Left ventricle myocardium inferior (tissue), 1 donor: ENCODE measurements around the gene RALGPS1. TPM values are rescaled to one million over a fixed set of nuclear protein-coding genes. Genes with fewer than 3 reads are reported as not detected.

Experiments
- DNase-seq: peaks from one replicate; pipeline ENCODE4 v3.0.0-alpha.2; 2020
- H3K27ac ChIP-seq: fragments of 200-600 bp; replicated peaks from 2 replicates; pipeline ENCODE4 v1.8.0; 2021
- H3K27me3 ChIP-seq: fragments of 200-600 bp; 2 replicates; pipeline ENCODE4 v1.8.0; 2021; ENCODE audit warnings: low read depth
- H3K36me3 ChIP-seq: fragments of 200-600 bp; 2 replicates; pipeline ENCODE4 v1.8.0; 2021
- H3K4me1 ChIP-seq: fragments of 200-600 bp; 2 replicates; pipeline ENCODE4 v1.8.0; 2021
- H3K4me3 ChIP-seq: fragments of 200-600 bp; 2 replicates; pipeline ENCODE4 v1.8.0; 2021; ENCODE audit warnings: mild to moderate bottlenecking, moderate library complexity
- H3K9me3 ChIP-seq: fragments of 200-600 bp; replicated peaks from 2 replicates; pipeline ENCODE4 v1.8.0; 2021
- intact Hi-C: fragments of 100-400 bp; cut with micrococcal nuclease; formaldehyde crosslinking; loops from one replicate; pipeline ENCODE4 v1.11.0; 2022
- total RNA-seq: library from RNA; stranded (reverse); fragmentation: NEBNext Ultra II Directional; extraction: Animal tissue kit (Norgen Biotek cat#: 25700); gene quantifications from one replicate; pipeline ENCODE4 v1.2.1, GENCODE V29; 2021
- TF ChIP-seq, protein P1 (sequence below): fragments of 200-600 bp; IDR thresholded peaks from 2 replicates; pipeline ENCODE4 v1.8.0; 2021; ENCODE audit warnings: antibody characterized with exemption, mild to moderate bottlenecking, borderline replicate concordance
- donor health status: DM: no; HTN: yes; CAD: no; lungs with severe emphysema.

The RALGPS1 gene
- total RNA-seq, 1 donor from 2014 or later, result 18.9 TPM

DNA sequence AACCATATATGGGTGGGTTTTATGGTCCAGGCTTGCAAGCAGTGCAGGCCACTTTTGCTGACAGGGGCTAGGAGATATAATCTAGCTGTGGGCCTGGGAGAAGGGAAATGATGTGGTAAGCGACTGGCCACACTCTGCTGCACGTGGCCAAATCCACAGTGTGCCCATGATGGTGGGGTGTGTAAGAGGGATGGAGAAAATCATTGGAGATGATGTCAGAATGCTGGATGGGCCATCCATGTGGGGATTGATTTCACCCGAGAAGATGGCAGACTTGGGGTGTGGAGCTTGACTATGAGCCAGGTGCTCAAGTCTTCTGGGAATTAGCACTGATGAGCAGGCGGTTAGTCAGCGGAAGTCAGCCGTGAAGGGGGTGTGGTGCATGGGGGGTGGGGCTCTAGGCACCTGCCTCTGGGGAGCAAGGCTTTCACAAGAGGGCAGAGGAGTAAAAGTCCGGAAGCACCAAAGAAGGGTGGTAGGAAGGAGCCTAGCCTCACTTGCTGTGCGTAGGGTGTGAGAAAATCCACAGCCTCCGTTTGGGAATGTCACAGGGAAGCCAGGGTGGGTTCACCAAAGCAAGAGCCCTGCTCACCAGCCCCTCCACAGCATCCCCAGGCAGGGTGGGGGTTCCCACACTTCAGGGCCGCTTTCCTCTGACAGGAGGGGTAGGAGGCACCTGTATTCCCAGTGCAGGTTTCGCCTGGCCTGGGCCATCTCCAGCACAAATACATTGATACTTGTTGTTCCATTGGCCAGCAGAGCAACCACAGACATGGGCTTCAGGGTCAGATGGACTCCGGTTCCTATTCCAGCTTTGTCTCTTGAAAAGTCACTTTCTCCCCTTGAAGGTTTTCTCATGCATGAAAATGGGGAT, 252.3 kb downstream of the RALGPS1 start:
- TF ChIP-seq, protein P1, sequence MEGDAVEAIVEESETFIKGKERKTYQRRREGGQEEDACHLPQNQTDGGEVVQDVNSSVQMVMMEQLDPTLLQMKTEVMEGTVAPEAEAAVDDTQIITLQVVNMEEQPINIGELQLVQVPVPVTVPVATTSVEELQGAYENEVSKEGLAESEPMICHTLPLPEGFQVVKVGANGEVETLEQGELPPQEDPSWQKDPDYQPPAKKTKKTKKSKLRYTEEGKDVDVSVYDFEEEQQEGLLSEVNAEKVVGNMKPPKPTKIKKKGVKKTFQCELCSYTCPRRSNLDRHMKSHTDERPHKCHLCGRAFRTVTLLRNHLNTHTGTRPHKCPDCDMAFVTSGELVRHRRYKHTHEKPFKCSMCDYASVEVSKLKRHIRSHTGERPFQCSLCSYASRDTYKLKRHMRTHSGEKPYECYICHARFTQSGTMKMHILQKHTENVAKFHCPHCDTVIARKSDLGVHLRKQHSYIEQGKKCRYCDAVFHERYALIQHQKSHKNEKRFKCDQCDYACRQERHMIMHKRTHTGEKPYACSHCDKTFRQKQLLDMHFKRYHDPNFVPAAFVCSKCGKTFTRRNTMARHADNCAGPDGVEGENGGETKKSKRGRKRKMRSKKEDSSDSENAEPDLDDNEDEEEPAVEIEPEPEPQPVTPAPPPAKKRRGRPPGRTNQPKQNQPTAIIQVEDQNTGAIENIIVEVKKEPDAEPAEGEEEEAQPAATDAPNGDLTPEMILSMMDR, result no peak
- intact Hi-C loops, result no loop called here
- Histone ChIP-seq H3K27me3 (no peaks in the 10 kb centered on the region), H3K27ac (no peak overlapping the region), H3K36me3 (no peaks in the 10 kb centered on the region), H3K4me1 (peaks cover 30% of the 10 kb centered on the region), H3K4me3 (no peak overlapping the region), H3K9me3 (no peaks in the 10 kb centered on the region)
- DNase-seq, result no peak

DNA sequence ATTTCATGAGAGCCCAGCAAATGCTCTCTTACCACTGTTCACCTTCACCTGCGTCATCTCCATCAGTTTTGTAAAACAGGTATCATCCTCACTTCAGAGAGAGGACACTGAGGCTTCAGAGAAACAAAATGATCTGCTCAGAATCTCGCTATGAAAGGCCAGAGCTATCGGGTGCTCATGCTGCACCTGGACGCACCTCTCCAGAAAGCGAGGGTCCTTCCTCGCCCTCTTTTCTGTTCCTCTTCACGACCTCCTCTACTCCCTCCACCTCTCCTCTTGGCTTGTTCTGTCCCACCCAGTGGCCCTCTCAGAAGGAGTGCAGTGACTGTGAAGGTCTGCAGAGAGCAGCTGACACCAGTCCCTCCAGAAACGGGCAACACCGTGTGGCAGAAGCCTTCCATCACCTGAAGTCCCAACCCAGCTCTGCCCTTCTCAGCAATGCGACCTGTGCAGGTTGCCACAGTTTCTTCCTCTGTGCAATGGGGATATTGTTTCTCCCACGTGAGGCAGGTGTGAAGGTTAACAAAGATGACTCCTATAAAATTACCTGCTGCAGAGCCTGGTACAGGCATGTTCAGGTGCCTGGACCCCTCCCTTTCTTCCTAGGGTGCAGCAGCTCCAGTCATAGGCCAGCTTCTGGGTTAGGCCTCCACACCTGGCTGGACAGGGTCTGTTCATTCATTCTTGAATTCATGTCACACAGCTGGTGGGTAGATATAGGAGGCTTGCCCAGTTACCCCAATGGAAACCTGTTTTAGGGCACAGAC, 253.2 kb downstream of the RALGPS1 start:
- H3K4me1 ChIP-seq, result peaks cover 23% of the 10 kb centered on the region
- no peak overlapping the region for H3K4me3 ChIP-seq
- H3K27me3 ChIP-seq, result no peaks in the 10 kb centered on the region
- no peak overlapping the region for H3K27ac ChIP-seq
- no peak for DNase-seq
- no peaks in the 10 kb centered on the region for H3K36me3 ChIP-seq
- intact Hi-C loops, result no loop called here
- TF ChIP-seq, protein P1, result no peak
- H3K9me3 ChIP-seq, result no peaks in the 10 kb centered on the region

DNA sequence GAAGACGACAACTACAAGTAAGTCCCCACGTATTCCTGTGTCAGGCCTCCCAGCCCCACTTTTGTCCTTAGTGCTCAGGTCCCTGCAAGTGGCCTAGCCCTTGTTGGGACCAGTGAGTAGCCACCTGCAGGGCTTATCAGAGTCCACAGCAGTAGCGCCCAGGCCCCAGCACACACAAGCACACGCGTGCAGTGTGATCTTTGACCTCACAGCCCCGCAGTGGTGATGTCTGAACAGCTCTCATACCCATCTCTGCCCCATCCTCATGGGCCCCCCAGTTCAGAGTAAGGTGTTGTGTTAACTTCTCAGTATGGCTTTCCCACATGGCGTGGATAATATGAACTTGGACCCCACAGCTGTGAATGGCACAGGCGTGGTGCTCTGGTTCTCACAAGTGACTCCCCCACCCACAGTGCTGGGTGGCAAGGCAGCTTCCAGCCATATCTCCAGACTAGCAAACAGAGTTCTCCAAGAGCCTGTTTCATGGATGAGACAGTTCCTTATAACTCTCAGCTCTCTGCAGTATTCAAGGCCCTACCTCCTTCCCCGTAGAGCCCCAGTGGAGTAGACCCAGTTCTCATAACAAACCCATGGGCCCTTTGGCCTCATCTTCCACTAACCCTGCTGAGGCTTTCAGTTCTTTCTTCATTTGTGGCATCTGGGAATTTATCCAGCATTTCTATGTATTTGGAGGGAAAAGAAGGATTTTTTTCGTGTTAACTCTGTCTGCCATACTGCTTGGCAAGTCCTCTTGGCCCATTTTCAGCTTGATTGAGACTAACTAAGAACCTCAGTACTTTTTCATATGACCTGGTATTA, 254.4 kb downstream of the RALGPS1 start:
- Histone ChIP-seq H3K27me3 (no peaks in the 10 kb centered on the region), H3K4me3 (no peak overlapping the region), H3K27ac (no peak overlapping the region), H3K36me3 (no peaks in the 10 kb centered on the region), H3K4me1 (peaks cover 11% of the 10 kb centered on the region), H3K9me3 (no peaks in the 10 kb centered on the region)
- intact Hi-C loops, result no loop called here
- DNase-seq, result no peak
- TF ChIP-seq, protein P1, result no peak

DNA sequence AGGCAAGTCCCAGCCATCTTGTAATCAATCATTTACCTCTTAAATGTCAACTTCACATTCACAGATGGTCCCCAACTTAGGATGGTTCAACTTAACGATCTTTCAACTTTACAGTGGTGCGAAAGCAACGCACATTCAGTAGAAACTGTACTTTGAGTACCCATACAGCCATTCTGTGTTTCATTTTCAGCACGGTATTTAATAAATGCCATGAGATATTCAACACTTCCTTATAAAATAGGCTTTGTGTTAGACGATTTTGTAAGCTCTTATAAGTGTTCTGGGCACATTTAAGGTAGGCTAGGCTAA, 254.9 kb downstream of the RALGPS1 start:
- no peak overlapping the region for H3K27ac ChIP-seq
- no peaks in the 10 kb centered on the region for H3K27me3 ChIP-seq
- peaks cover 7% of the 10 kb centered on the region for H3K4me1 ChIP-seq
- intact Hi-C loops, result no loop called here
- TF ChIP-seq, protein P1, result no peak
- DNase-seq, result no peak
- no peaks in the 10 kb centered on the region for H3K9me3 ChIP-seq
- no peaks in the 10 kb centered on the region for H3K36me3 ChIP-seq
- no peak overlapping the region for H3K4me3 ChIP-seq

DNA sequence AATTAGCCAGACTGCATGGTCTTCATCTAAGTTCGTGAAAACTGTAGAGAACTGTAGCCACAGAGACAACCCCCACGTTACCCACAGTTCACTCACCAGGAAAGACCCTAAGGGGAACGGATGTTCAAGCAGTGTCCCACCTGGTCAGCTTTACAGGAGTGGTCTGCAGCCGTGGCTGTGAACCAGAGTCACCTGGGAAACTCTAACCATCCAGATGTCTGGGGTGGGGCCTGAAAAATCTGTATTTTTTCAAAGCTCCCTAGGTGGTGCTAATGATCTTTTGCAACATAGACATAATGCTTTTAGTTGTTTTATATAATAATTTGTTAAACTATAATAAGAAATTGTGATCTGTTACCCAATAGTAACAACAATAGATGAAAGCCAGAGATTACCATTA, 255.5 kb downstream of the RALGPS1 start:
- Histone ChIP-seq H3K4me3 (no peak overlapping the region), H3K4me1 (peaks cover 10% of the 10 kb centered on the region), H3K9me3 (no peaks in the 10 kb centered on the region), H3K36me3 (no peaks in the 10 kb centered on the region), H3K27me3 (no peaks in the 10 kb centered on the region), H3K27ac (no peak overlapping the region)
- no peak for DNase-seq
- TF ChIP-seq, protein P1, result no peak
- intact Hi-C loops, result no loop called here
